GM18861 (cell line): ENCODE results near the gene DNAL4.

Experiments used
- ATAC-seq: cut with Tn5 transposase; IDR thresholded peaks from one replicate; pipeline ENCODE4 v1.9.1; 2021; ENCODE audit not compliant: unreplicated experiment

Gene DNAL4

DNA sequence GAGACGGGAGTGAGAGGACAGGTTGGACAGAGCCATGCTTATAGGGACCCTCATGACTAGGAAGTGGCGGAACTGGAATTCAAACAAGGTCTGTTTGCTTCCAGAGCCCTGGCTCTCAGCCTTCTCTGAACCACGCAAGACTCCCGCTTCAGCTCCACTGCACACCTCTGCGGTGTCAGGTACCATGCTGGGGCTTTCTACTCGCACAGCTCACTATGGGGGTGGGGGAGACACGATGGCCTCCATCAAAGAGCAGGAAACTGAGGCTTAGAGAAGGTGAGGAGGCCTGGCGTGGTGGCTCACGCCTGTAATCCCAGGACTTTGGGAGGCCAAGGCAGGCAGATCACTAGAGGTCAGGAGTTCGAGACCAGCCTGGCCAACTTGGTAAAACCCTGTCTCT lies 52.4 kb downstream of the DNAL4 start:
- no peak for ATAC-seq

DNA sequence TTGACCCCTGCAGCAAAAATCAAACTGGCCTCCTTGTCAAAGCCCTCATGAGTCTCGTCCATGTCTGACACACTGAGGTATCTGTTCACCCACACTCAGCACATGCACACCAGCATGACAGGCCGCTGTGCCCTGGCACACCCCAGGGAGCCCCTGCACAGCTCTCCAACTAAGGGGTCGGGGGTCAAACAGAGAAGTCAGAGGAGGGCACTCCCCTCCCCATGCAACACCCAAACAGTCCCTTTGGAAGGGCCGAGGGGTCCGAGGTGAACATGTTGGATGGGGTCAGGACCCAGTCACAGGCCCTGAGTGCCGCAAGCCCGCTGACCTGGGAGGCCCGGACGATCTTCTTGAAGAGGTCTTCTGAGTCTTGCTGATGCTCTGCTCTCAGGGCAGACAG lies 52.8 kb downstream of the DNAL4 start:
- no peak for ATAC-seq

DNA sequence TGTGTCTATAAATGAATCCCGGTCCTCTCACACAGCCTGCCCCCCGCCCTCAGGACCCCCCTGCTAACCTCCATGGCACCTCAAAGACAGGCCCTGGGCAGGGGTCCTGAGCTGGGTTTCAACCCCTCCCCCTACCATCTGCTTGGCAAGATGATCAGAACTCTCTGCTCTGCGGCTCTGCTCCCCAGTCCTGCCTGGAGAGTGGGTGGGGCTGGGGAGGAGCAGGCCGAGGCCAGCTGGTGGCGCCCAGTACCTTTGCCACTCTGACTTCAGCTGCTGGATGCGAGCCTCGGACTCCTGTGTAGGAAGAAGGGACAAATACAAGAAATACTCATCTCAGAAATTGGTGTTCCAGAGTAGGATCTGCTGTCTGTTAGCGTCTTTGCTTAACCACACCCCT lies 53.2 kb downstream of the DNAL4 start:
- no peak for ATAC-seq

DNA sequence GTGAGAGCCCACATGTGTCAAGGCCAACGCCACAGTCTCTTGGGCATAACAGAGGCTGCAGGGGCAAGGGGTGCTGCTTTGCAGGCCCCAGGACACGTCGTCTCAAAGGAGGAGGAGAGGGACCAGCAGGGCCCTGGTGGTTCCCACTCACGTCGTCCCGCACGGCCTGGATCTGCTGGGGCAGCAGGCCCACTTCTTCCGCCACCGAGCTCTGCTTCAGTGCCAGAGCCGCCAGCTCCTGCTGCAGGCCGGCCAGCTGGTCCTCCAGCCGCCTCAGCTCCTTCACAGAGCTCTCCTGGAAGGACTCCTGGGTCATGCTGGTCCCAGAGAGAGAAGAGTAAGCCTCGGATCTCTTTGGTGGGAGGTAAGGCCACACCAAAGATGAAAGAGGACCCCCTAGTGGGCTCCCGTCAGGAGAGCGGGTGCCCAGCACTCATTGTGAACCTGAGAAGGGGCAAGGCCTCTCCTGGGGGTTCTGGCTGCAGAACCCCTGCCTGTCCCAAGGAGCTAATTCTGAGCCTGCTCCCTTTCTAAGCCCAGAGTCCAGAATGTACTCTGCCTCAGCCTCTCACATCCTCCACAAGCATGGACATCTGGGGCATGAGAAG lies 53.7 kb downstream of the DNAL4 start:
- no peak for ATAC-seq

DNA sequence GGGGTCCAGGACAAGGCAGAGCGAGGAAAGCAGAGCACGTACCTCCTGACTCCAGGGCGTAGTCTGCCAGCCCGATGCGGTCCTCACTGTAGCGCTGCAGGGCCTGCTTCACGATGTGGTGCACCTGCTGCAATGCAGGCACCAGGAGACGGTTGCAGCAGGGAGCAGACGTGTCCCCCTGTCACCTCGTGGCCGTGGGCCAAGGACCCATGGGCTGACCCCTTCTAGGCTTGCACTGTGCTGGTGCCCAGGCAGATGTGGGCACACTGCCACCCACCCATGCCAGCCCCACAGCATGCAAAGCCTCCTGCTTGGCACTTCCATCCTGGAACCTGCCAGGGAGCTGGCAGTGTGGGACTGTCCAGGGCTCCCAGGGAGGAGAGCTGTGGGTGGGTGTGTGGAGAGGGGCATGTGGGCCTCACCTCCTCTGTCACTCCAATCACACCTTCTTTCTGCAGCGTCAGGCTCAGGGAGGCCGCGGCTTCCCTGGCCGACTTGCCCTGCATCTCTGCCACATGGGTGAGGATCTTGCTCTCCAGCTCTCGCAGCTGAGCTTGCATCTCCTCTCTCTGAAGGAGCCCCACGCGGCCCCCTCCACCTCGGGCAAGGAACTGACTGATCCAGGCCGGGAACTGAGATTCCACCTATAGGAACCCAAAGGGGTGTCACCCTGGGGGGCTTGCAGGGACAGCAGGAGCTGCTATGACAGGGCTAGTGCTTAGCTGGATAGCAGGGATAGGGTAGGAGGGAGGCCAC lies 54.5 kb downstream of the DNAL4 start:
- ATAC-seq, result no peak

DNA sequence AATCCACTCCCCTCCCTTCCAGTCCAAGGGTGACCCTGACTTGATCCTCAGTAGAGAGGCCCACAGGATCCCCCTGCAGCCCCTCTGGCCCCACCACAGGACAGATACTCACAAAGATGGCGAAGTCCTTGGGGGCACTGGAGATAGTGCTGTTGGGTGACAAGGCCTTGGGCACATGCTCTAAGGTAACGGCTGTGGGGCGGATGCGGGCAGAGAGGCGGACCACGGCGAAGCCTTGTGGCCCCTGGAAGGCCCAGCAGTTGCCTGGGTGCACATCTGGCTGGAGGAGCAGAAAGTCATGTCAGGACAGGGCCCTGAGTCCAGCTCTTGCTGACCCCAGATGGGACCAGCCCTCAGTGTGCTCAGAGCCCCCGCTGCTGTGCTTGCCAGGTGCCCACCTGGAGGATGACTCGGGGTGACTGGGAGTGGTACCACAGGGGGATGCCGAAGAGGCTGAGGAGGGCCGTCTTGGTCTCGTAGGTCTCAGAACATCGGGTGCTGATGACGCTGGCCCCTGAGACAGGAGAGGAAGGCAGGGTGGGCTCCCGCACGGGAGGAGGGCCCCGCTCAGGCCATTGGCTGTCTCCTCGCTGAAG lies 55.4 kb downstream of the DNAL4 start:
- no peak for ATAC-seq

DNA sequence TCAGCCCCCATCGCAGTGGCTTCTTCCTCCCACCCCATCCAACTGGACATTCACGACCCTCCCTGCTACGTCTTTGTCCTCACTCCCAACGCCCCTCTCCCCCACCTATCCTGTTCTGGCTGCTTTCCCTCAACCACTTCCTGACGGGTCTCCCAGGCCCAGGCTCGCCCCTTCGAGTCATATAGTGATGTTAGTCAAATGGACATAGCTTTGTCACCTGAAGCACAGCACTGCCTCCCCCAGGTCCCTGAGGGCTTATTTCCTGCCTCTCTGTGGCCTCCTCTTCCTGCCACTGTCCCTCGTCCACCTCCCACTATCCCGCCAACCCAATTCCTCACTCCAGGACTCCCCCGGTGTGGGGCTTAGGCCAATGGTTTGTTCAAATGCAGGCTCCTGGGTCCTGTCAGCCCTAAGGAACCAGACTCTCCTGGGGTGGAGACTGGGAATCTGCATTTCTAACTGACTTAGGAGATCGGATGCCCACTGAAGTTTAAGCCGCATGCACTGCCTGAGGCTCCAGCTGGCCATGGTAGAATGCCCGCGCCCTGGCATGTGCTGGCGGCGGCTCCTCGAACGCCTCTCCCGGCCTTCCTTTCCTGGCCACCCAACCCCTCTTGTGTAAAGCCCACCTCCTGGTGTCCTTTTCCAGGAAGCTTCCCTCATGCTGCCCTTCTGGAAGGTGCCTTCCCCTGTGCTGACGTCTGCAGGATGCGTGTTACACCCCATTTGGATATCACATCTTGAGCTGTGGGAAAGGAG lies 56.5 kb downstream of the DNAL4 start:
- ATAC-seq, result no peak

DNA sequence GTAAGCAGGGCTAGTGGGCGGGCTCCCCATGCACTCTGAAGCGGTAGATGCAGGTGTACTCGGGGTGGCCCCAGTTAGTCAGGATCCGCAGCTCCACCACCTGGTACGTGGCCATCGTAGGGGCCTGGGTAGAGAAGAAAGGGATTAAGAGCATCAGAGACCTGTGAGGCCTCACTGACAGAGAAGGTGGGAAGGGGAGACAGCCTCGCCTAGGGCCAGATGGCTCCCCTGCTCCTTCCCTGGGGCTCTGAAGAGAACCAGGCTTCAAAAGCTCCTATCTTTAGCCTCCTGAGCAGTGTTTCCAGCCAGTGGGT lies 57.7 kb downstream of the DNAL4 start:
- no peak for ATAC-seq

DNA sequence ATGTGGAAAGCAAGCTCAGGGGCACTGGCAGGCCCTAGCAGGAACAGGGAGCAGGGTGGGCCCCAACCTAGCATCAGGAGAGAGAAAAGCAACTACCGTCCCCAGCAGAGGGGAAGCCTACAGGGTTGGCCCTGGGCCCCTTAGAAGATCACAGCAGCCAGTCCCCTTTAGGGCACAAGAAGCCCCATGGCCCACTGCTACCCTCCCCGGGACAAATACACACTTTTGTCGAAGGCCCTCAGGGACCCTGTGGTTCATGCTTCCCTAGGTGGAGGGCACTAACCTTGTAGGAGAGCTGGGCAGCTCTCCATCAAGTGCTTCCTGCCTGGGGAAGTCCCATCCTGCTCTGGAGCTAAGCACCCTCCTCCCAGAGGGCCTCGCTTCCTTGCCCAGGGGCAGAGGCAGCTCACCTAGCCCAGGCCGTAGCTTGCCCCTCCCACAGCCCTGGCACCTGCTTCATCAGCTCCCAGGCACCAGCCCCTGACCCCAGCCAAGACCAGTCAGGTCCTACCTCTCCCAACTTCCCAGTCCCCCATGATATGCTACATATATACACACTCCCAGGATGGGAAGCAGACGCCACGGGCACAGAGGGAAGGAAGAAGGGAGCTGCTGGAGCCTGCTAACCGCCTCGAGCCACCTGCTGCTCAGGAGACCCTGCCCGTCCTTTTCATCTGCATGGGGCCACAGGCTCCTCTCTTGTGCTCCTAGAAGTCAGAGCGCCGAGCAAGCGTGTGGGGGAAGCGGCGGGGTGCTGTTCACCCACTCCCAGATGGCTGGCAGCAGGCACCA lies 58.3 kb downstream of the DNAL4 start:
- no peak for ATAC-seq

DNA sequence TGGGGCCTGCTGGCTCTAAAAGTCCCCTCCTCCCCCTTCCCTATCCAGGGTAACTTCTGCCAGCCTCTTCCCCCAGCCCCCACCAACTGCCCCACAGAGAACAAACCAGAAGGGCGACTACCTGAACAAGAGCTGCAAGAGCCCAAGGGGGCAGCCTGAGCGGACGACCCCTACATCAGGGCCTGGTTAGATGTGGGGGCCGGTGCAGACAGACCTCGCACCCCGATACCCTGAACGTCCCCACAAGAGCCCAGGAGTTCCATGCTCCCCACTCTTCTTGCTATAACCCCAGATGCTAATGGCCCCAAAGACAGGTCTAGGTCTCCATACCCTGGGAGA lies 58.8 kb downstream of the DNAL4 start:
- no peak for ATAC-seq

DNA sequence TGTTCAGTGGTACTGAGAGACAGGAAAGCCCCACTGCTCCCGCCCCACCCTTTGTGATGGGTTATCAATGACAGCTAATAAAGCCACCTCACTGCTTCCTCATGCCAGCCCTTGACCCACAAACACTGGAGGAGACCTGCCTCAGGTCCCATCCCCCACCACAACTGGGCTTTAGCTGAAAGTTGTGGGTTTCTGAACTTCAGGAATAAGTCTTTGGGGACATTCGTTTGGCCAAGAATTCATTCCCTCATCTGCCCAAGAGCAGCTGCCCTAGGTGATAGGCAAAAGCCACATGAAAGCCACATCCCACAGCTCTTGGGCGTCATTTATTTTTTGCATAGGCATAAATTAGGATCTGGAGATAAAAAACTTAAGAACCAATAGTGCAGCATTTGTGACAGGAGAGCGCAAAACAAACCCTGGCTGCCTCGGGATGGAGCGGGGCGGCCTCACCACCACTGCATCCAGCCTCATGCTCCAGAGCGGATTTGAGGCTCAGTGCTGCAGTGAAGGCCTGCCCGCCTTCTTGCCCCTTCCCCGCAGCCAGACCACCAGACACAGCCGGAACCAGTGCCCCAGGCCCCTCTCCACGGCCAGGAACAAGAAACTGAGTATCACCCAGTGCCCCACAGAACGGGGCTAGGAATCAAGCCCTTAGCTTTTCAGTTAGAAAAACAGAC lies 59.4 kb downstream of the DNAL4 start:
- no peak for ATAC-seq

DNA sequence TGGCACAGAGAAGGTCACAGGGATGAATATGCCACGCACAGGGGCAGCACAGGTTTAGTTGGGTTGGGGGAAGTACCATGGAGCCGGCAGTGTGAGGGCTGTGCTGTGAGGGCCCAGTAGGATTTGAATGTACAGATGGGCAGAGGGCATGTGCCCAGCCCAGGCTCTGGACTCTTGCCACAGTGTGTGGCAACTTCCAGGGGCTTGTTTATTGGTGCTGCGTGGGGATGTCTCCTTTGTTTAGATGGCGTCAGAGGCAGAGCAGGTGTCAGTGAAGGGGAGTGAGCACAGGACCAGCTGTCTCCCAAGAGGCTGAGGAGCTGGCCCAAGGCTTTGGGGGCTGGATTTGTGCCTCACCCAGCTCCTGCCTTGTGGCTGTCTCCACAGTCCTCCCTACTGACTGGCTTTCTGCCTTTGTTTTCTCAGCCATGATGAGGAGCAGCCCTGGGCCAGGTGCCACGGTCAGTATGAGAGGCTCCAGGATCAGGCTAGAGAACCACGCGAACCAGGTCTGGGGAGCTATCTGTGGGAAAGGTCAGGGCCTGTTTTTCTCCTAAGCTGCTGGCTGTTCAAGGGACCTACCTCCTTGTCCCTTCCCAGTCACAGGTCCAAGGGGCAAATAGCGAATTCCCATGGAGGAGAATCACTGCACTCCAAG lies 60.1 kb downstream of the DNAL4 start:
- no peak for ATAC-seq

DNA sequence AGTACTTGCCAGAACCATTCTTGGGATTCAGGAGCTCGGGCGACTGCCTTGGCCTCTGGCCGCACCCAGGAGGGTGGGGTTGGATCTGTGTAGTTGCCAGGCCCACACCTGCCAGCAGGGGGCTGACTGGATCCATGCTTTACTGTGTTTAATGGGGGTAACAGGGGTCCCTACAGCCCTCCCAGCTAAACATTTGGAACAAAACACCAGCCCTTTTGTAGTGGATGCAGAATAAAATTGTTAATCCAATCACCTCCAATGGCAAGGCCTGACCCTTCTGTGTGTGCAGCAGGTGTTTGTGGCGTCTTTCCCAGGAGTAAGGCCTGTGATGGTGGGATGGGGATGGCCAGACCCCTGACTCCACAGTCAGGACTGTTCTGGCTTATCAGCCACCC lies 60.6 kb downstream of the DNAL4 start:
- ATAC-seq, result no peak

DNA sequence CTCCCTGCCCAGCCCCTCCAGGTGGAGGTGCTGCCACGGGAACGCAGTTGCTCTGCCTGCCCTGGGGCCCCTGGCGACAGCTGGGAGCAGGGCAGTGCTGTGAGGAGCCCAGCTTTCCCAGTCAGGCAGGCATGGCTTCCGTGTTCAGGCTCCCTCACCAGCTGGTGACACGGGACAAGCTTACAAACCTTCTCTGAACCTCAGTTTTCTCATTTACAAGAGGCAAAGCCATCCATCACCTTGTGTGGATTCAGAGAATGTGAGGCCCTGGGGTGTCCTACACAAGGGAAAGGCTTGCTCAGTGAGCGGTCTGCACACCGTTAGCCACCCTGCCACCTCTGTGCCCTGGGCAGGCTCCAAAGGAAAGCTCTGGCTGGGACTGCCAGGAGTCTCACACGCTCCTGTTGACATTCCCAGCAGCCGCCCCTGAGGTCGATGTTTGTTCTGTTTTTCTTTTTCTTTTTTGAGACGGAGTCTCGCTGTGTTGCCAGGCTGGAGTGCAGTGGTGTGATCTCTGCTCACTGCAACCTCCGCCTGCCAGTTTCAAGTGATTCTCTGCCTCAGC lies 61.6 kb downstream of the DNAL4 start:
- ATAC-seq, result no peak

DNA sequence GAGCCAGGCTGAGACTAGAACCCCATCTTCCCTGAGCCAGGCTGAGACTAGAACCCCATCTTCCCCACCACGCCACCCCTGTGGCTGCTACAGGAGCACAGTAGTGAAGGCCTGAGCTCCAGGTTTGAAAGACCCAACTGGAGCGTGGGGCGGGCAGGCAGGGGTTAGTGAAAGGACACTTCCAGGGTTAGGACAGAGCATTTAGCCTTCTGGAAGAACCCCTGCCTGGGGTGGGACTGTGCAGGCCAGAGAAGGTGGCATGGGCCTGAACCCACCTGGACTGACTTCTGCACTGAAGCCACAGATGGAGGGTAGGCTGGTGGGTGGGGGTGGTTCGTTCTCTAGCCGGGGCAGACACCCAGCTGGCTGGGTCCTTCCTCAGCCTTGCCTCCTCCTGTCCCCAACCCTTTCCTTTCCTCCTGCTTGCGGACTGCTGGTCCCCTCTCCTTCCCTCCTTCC lies 62.2 kb downstream of the DNAL4 start:
- no peak for ATAC-seq

DNA sequence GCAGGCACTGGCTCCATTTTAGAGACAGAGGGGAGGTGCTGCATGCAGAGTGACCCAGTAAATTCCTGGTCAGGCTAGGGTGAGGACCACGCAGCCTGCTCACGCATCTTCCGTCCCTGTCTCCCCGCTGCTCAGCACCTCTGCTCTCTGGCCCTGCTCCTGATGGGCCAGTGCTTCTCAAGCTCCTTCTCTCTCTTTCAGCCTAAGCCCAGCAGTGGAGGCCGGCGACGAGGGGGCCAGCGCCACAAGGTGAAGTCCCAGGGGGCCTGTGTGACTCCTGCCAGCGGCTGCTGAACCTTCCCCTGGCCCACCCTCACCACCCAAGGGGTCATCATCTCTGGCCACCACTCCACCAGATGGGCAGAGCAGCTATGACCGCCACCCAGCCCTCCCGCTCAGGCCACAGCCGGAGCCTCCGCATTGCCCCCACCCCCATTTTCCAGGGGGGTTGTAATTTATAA lies 63.5 kb downstream of the DNAL4 start:
- no peak for ATAC-seq

DNA sequence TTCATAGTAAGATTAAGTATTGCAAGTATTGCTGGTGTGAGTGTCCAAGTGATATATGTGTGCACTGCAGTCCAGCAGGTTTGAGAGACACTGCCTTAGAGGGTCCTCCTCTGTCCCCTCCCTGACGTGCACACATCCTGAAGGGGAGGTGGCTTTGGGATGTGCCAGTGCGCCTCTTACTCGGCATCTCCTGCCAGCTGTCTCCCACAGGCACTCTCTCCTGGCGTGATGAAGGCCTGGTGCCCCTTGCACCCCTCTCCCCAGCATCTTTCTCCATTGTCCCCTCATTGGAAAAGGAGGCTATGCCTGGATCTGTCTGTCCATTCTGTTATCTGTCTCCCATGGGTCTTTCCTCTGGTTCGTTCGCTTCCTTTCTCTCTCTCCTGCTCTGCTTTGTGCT lies 64.0 kb downstream of the DNAL4 start:
- ATAC-seq, result no peak

DNA sequence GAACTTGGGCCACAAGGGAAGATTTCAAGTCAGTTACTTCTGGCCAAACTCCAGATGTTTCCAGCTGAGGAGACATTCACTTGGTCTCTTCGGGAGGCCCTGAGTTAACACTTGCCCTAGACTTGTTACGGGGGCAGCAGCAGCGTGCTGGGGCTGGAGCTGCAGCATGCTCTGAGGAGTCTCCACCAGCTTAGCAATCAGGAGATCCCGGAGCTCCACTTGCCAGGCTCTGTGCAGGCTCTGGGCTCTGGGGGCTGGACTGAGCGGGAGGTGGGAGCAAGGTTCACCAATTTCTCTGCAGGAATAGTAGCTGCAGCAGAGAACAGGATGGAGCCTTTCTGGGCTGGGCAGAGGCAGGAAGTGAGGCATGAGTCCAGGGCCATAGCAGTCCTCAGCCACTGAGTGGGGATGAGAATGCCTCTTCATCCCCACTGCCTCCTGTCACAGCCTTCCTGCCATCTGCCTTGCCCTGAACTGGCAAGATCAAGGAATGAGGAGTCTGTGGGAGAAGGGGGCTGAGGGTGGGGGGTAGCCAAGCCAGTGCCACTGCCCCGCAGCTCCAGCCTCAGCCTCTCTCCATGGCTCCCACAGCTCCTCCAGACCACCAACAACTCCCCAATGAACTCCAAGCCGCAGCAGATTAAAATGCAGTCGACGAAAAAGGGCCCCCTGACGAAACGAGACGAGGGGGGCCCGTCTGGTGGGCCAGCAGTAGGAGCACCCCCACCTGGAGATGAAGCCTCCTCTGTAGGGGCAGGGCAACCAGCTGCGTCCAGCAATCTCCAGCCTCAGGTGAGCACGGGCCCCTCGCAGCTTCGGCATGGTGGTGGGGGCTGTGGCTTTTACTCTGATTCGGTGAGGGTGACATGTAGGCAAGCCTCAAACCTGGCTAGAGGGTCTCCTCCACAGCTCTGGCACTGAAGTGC lies 64.8 kb downstream of the DNAL4 start:
- ATAC-seq, result no peak
